Keratinocyte (primary cell): ENCODE measurements around the gene LRRC9. TPM values are rescaled to one million over a fixed set of nuclear protein-coding genes. Genes with fewer than 3 reads are reported as not detected.

Experiments
- DNase-seq: peaks from one replicate; pipeline ENCODE4 v3.0.0-alpha.2; 2011; ENCODE audit warnings: low read depth, missing footprints, low spot score
- FAIRE-seq: peaks from 2 replicates; lab custom pipeline; 2011; peaks lifted over from hg19 to GRCh38; lab: Jason Lieb, UNC
- H2AFZ ChIP-seq: 2 replicates; pipeline ENCODE4 v1.6.0; 2012; ENCODE audit warnings: low read length, control low read depth, inconsistent platforms; ENCODE audit not compliant: control insufficient read depth
- H3K27ac ChIP-seq: 2 replicates; pipeline ENCODE4 v1.5.1; 2011; ENCODE audit warnings: low read length; ENCODE audit not compliant: control insufficient read depth, insufficient read depth
- H3K27me3 ChIP-seq: 3 replicates; pipeline ENCODE4 v1.6.0; 2011; ENCODE audit warnings: low read length; ENCODE audit not compliant: control insufficient read depth, insufficient read depth; ENCODE audit errors: extremely low read depth
- H3K36me3 ChIP-seq, 2 experiments: 2 replicates in 1 of 2; 3 replicates in 1 of 2; pipeline ENCODE4 v1.5.1; 2011; ENCODE audit warnings: low read length in 2 of 2, mild to moderate bottlenecking in 1 of 2; ENCODE audit not compliant: control insufficient read depth in 2 of 2, insufficient read depth in 2 of 2; ENCODE audit errors: extremely low read depth in 1 of 2
- H3K4me1 ChIP-seq: 3 replicates; pipeline ENCODE4 v1.5.1; 2011; ENCODE audit warnings: low read length; ENCODE audit not compliant: control insufficient read depth, insufficient read depth; ENCODE audit errors: extremely low read depth
- H3K4me2 ChIP-seq: 3 replicates; pipeline ENCODE4 v1.6.0; 2011; ENCODE audit warnings: low read depth, low read length; ENCODE audit not compliant: control insufficient read depth, insufficient read depth; ENCODE audit errors: extremely low read depth
- H3K4me3 ChIP-seq, 3 experiments: fragments of 200-600 bp in 1 of 3; sonication (generic) in 1 of 3; 2 replicates in 2 of 3; 3 replicates in 1 of 3; pipeline ENCODE4 v1.5.1; 2011 to 2016; ENCODE audit warnings: low read length in 3 of 3, mild to moderate bottlenecking in 3 of 3, control low read depth in 2 of 3, inconsistent platforms in 1 of 3, low read depth in 1 of 3, mixed read lengths in 1 of 3, mixed run types in 1 of 3, moderate library complexity in 1 of 3; ENCODE audit not compliant: control insufficient read depth in 2 of 3, insufficient read depth in 2 of 3; ENCODE audit errors: extremely low read depth in 1 of 3
- H3K79me2 ChIP-seq: 2 replicates; pipeline ENCODE4 v1.6.0; 2012; ENCODE audit warnings: low read length; ENCODE audit not compliant: control insufficient read depth, insufficient read depth
- H3K9ac ChIP-seq: 3 replicates; pipeline ENCODE4 v1.6.0; 2011; ENCODE audit warnings: low read length; ENCODE audit not compliant: control insufficient read depth, insufficient read depth; ENCODE audit errors: extremely low read depth
- H3K9me1 ChIP-seq: 3 replicates; pipeline ENCODE4 v1.6.0; 2011; ENCODE audit warnings: low read length; ENCODE audit not compliant: control insufficient read depth, insufficient read depth; ENCODE audit errors: extremely low read depth
- H3K9me3 ChIP-seq: 2 replicates; pipeline ENCODE4 v1.5.1; 2012; ENCODE audit warnings: low read depth, low read length; ENCODE audit not compliant: control insufficient read depth
- H4K20me1 ChIP-seq: 3 replicates; pipeline ENCODE4 v1.6.0; 2011; ENCODE audit warnings: low read length; ENCODE audit not compliant: control insufficient read depth, insufficient read depth; ENCODE audit errors: extremely low read depth
- EZH2 ChIP-seq: IDR thresholded peaks from one replicate; pipeline ENCODE4 v1.6.1; 2012; ENCODE audit warnings: inconsistent platforms, mild to moderate bottlenecking, low read length, moderate library complexity
- dilution Hi-C: fragments of 300-500 bp; cut with MboI; formaldehyde crosslinking; loops from one replicate; pipeline ENCODE4 v1.7.0; 2020; ENCODE audit warnings: low sequenced_read_pairs; ENCODE audit not compliant: extremely low pct_ligation_motif_present
- polyA plus RNA-seq, 5 experiments: library from polyadenylated mRNA; depleted of rRNA in 3 of 5; stranded (reverse) in 3 of 5; stranded (forward) in 1 of 5; unstranded in 1 of 5; fragments of >200 nt; gene quantifications; 1 replicate in 1 of 5; 2 replicates in 3 of 5; 3 replicates in 1 of 5; pipeline versions ENCODE4 v1.2.1 to v1.2.3, GENCODE V29; 2011 to 2012; ENCODE audit warnings: missing spikeins in 2 of 5, low read depth in 1 of 5, low replicate concordance in 1 of 5
- TF ChIP-seq, protein P1 (sequence below), 3 experiments: IDR thresholded peaks in 1 of 3; conservative IDR thresholded peaks in 1 of 3; optimal IDR thresholded peaks in 1 of 3; 2 replicates in 2 of 3; 3 replicates in 1 of 3; pipeline versions ENCODE3 to v1.5.1; 2011; ENCODE audit warnings: low read length in 3 of 3, mild to moderate bottlenecking in 3 of 3, moderate library complexity in 2 of 3, control low read depth in 1 of 3, inconsistent platforms in 1 of 3; ENCODE audit not compliant: insufficient read depth in 2 of 3; ENCODE audit errors: extremely low read depth in 1 of 3

The LRRC9 gene
- polyA plus RNA-seq, 1 donor (not counting 4 experiments of a cell fraction or from before 2014, with no cell fraction given) = not detected

DNA sequence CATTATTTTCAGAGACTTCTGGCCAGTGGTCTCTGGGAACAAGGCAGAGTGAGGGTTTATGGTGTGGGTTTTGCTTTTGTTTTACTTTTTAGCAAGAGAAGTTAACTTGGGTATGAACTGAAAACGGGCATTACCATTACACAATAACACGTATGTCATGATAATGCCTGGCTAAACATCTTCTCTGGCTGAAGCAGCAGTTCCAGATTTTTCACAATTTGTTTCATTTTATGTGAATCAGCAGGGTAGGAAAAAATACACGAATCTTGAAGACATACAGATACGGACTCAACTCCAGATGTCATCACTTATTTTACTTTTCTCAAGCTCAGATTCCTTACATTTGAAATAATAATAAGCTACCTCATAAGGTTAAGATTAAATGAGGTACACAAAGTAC lies 169.3 kb downstream of the LRRC9 start:
- no peak for FAIRE-seq

DNA sequence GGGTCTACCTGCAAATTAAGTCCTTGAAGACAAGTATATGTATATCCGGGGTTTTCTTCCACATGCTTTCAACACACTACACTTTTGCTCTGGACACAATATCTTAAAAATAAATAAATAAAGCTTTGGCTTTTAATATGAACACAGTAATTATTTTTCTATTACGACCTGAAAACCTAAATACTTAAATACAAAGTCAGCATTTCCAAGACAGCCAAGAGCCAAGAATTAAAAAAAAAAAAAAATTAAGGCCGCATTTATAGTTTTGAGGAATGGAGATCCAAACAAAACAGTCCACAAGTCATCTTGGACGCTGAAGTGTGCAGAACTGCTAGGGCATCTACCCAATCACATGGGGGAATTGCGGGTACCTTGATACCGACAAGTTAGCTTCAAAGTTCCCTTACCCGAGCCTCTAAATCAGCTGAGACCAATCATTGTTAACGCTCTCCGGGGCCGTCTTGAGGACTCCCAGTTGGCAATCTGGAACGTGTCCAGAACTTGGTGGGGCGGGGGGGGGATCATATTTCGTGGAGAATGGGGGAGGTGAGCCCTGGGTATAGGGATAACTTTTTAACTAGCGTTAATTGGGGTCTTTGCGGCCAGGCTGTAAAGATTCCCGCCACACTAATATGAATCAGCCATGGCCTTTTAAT lies 171.0 kb downstream of the LRRC9 start:
- H3K27me3 ChIP-seq = no peaks in the 10 kb centered on the region
- H4K20me1 ChIP-seq = peaks cover 1% of the 10 kb centered on the region
- TF ChIP-seq, protein P1, sequence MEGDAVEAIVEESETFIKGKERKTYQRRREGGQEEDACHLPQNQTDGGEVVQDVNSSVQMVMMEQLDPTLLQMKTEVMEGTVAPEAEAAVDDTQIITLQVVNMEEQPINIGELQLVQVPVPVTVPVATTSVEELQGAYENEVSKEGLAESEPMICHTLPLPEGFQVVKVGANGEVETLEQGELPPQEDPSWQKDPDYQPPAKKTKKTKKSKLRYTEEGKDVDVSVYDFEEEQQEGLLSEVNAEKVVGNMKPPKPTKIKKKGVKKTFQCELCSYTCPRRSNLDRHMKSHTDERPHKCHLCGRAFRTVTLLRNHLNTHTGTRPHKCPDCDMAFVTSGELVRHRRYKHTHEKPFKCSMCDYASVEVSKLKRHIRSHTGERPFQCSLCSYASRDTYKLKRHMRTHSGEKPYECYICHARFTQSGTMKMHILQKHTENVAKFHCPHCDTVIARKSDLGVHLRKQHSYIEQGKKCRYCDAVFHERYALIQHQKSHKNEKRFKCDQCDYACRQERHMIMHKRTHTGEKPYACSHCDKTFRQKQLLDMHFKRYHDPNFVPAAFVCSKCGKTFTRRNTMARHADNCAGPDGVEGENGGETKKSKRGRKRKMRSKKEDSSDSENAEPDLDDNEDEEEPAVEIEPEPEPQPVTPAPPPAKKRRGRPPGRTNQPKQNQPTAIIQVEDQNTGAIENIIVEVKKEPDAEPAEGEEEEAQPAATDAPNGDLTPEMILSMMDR (optimal IDR thresholded peaks at IDR 0.05 in 1 of 3, IDR thresholded peaks at IDR 0.05 in 1 of 3, conservative IDR thresholded peaks at IDR 0.05 in 1 of 3; ENCODE audit: extremely low read depth in 1 of 3, insufficient read depth in 2 of 3, low read length in 3 of 3) = no peak
- no peak for TF ChIP-seq EZH2
- peaks cover 14% of the 10 kb centered on the region for H3K4me1 ChIP-seq
- dilution Hi-C loops = no loop called here
- no peaks in the 10 kb centered on the region for H3K36me3 ChIP-seq
- H3K9me3 ChIP-seq = no peaks in the 10 kb centered on the region
- peak overlapping the region; percentile 68 to 99 (median 98) for H3K4me3 ChIP-seq
- peak overlapping the region; percentile 92 for H3K4me2 ChIP-seq
- peak overlapping the region; percentile 100 for H3K27ac ChIP-seq
- peak overlapping the region; percentile 99 for H3K9ac ChIP-seq
- no peak for DNase-seq
- H3K9me1 ChIP-seq = no peaks in the 10 kb centered on the region
- H2AFZ ChIP-seq = peak overlapping the region; percentile 99
- FAIRE-seq = no peak
- H3K79me2 ChIP-seq = peaks cover 38% of the 10 kb centered on the region

More for the DNA sequence above, 169.3 kb downstream of the LRRC9 start:
- H3K79me2 ChIP-seq = peaks cover 20% of the 10 kb centered on the region
- H3K9ac ChIP-seq = no peak overlapping the region
- H3K9me3 ChIP-seq = no peaks in the 10 kb centered on the region
- H3K9me1 ChIP-seq = no peaks in the 10 kb centered on the region
- dilution Hi-C loops = no loop called here
- peaks cover 3% of the 10 kb centered on the region for H3K4me1 ChIP-seq
- no peak for TF ChIP-seq EZH2
- TF ChIP-seq, protein P1 (optimal IDR thresholded peaks at IDR 0.05 in 1 of 3, IDR thresholded peaks at IDR 0.05 in 1 of 3, conservative IDR thresholded peaks at IDR 0.05 in 1 of 3; ENCODE audit: extremely low read depth in 1 of 3, insufficient read depth in 2 of 3, low read length in 3 of 3) = no peak
- H3K4me3 ChIP-seq = no peak overlapping the region
- DNase-seq = no peak
- no peaks in the 10 kb centered on the region for H4K20me1 ChIP-seq
- H3K4me2 ChIP-seq = no peak overlapping the region
- H3K27ac ChIP-seq = no peak overlapping the region
- H3K27me3 ChIP-seq = no peaks in the 10 kb centered on the region
- no peaks in the 10 kb centered on the region for H3K36me3 ChIP-seq
- H2AFZ ChIP-seq = no peak overlapping the region
